Measurements from ENCODE around the gene REXO1.

DNA sequence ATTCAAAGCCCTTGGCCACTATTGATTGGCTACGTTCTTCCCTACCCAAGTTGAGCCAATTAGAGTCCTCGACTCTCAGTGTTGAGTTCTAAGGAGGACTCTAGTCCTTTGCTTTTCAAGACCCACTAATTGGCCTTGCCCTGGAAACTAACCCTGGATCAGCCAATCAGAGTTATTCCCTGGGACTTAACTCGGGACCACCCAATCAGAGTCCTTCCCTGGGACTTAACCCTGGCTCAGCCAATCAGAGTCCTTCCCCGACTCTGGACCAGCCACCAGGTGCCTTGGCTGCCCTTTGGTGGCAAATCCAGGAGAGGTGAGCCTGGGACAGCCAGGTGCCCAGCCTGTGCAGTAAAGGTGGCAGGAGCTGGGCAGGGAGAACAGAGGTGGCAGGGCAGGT lies 64.9 kb downstream of the REXO1 start:
- TF ChIP-seq CTCF (IDR thresholded peaks at IDR 0.05) = no peak
- TF ChIP-seq POLR2AphosphoS5 (IDR thresholded peaks at IDR 0.05) = no peak
- TF ChIP-seq EP300 (IDR thresholded peaks at IDR 0.05; ENCODE audit: low read depth) = no peak
- no peak for TF ChIP-seq POLR2A (IDR thresholded peaks at IDR 0.05)

All from transverse colon (tissue), 4 donors.